Mononuclear cell (primary cell): ENCODE measurements around the gene WNK2. TPM values are rescaled to one million over a fixed set of nuclear protein-coding genes. Genes with fewer than 3 reads are reported as not detected.
"Not testable (repeated sequence)": the region's sequence is repeated elsewhere in the genome, so short reads cannot be mapped to it uniquely, and the experiment has no call there.

ENCODE experiments used
- H3K27me3 ChIP-seq: 2 replicates; pipeline ENCODE4 v1.6.0; 2011; ENCODE audit warnings: low read length, control low read depth; ENCODE audit not compliant: insufficient read depth
- H3K4me1 ChIP-seq: 2 replicates; pipeline ENCODE4 v1.5.1; 2011; ENCODE audit warnings: mild to moderate bottlenecking, low read length, control low read depth; ENCODE audit not compliant: insufficient read depth
- H3K4me3 ChIP-seq: 2 replicates; pipeline ENCODE4 v1.5.1; 2011; ENCODE audit warnings: mild to moderate bottlenecking, low read length, moderate library complexity
- H3K9me3 ChIP-seq: 2 replicates; pipeline ENCODE4 v1.5.1; 2011; ENCODE audit warnings: low read depth, mild to moderate bottlenecking, control low read depth, low read length
- total RNA-seq: library from RNA; depleted of rRNA; stranded (reverse); fragments of >200 nt; gene quantifications from one replicate; pipeline ENCODE4 v1.2.3, GENCODE V29; 2012

WNK2 gene
- total RNA-seq, 1 donor = 0.10 TPM

GRCh38 chr9:93316726-93317494, 133.0 kb downstream of the WNK2 start:
- Histone ChIP-seq H3K27me3 (peaks cover 31% of the 10 kb centered on the region), H3K4me1 (no peaks in the 10 kb centered on the region), H3K9me3 (no peaks in the 10 kb centered on the region), H3K4me3 (no peak overlapping the region)

- Histone ChIP-seq H3K9me3 (no peaks in the 10 kb centered on the region), H3K4me3 (no peak overlapping the region), H3K27me3 (peaks cover 24% of the 10 kb centered on the region), H3K4me1 (no peaks in the 10 kb centered on the region)
Observed at GRCh38 chr9:93317495-93318094, 133.7 kb downstream of the WNK2 start.

DNA sequence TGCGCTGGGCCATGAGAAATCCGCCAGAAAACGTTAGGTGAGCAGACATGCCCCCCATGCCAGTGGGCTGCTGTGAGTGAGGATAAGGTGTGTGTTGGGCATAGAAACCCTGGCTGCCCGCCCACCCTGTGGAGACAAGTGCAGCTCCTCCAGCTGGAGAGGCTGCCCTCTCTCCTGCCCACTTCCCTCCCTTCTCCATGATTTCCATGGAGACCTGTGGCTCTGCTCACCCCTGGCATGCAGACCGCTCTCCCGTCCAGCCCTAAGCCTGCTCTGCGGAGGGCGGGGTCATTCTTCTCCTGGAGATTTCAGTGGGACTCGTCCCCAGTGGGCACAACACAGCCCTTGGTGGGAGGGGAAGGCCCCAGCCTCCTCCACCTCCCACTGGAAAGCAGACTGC, 134.5 kb downstream of the WNK2 start:
- no peaks in the 10 kb centered on the region for H3K4me1 ChIP-seq
- H3K9me3 ChIP-seq = no peaks in the 10 kb centered on the region
- H3K27me3 ChIP-seq = peaks cover 19% of the 10 kb centered on the region
- no peak overlapping the region for H3K4me3 ChIP-seq

- Histone ChIP-seq H3K27me3 (peaks cover 19% of the 10 kb centered on the region), H3K9me3 (no peaks in the 10 kb centered on the region), H3K4me1 (no peaks in the 10 kb centered on the region), H3K4me3 (no peak overlapping the region)
Observed at GRCh38 chr9:93319301-93319991, 135.5 kb downstream of the WNK2 start.

- H3K9me3 ChIP-seq = no peaks in the 10 kb centered on the region
- H3K4me3 ChIP-seq = no peak overlapping the region
- H3K4me1 ChIP-seq = no peaks in the 10 kb centered on the region
- H3K27me3 ChIP-seq = peaks cover 19% of the 10 kb centered on the region
Observed at GRCh38 chr9:93319992-93320500, 136.1 kb downstream of the WNK2 start.

DNA sequence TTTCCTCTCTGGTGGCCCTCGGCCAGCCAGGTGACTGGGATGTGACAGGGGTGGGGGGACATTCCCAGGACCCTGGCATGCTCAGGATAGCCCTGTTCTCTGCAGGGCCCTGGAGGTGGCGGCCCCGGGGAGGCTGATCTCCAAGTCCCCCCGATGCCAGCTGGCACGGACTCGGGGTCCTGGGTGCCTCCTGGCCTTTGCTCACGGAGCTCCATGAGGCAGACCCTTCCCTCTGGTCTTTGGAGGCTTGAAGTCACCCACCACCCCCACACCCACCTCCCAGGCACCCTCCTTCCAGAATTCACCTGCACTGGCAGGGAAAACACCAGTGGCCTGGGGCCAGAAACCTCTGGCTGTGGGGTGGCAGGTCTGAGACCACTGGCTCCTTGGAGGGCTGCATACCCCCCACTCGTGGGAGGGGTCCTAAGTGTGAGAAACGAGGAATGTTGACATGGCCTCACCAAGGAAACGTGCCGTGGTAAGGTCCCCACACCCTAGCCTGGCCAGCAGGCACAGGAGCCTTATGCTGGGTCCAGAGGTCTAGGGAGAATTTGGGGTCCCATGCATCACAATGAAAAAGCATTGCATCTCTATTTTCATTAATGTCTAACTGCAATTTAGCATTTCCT, 136.8 kb downstream of the WNK2 start:
- Histone ChIP-seq H3K27me3 (peaks cover 19% of the 10 kb centered on the region), H3K4me3 (no peak overlapping the region), H3K9me3 (no peaks in the 10 kb centered on the region), H3K4me1 (no peaks in the 10 kb centered on the region)

- Histone ChIP-seq H3K4me3 (no peak overlapping the region), H3K9me3 (no peaks in the 10 kb centered on the region), H3K27me3 (peaks cover 17% of the 10 kb centered on the region), H3K4me1 (no peaks in the 10 kb centered on the region)
Observed at GRCh38 chr9:93321220-93321610, 137.3 kb downstream of the WNK2 start.

DNA sequence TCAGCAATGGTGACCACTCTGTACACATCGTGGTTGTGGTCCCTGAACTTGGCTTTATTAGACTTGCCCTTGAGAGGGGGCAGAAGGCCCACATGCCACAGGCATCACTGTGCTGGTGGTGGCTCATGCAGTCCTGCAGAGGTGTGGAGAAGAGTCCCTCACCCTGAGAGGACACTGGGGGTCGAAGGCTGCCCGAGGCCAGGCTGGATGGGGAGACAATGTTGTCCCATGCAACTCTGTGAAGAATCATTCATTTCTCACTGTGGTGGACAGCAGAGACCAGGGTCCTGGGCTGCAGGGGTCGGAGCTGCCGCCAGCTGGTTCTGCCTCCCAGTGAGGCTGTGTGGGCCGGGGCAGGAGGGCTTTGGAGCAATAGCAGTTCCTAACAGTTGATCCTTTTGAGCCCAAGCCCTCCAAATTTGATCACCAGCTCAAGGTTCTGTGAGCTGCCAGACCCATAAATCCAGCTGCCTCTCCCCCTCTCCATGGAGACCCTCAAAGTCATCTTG, 139.6 kb downstream of the WNK2 start:
- H3K4me3 ChIP-seq = not testable (repeated sequence)

GRCh38 chr9:93324191-93324834, 140.4 kb downstream of the WNK2 start:
- Histone ChIP-seq H3K4me1 (no peaks in the 10 kb centered on the region), H3K4me3 (no peak overlapping the region), H3K9me3 (no peaks in the 10 kb centered on the region), H3K27me3 (no peaks in the 10 kb centered on the region)

More for the DNA sequence above, 139.6 kb downstream of the WNK2 start:
- H3K27me3 ChIP-seq, H3K4me1 ChIP-seq, H3K9me3 ChIP-seq: not testable (repeated sequence)

DNA sequence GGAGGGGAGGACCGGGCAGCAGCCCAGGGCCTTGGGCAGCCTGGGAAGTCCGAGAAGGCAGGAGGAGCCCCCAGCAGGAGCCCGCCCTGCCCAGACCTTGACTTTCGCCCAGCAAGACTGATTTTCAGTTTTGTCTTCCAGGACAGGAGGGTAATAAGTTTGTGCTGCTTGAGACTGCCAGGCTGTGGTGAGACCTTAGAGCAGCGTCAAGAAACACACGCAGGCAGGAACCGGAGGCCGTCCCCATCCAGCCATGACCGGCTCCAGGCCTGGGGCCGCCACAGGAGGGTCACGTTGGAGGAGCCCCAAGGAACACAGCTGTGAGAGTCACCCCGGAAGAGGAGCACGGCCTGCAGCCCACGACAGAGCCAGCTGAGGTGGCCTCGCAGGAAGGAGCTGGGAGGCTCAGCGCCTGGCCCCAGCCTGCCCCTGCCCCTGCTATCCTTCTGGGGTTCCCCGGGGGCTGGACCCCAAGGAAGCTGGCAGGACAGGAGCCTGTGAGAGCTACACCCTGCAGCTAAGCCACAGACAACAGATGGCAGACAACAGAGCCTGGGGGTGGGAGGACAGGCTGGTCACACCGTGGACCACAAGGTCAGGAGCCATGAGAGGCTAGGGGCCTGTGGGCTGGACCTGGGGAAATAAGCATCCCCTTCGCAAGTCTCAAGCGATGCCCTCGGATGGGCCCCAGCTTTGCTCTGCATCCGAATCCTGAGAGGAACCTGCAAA, 141.5 kb downstream of the WNK2 start:
- Histone ChIP-seq H3K4me3 (no peak overlapping the region), H3K27me3 (no peaks in the 10 kb centered on the region), H3K9me3 (no peaks in the 10 kb centered on the region), H3K4me1 (no peaks in the 10 kb centered on the region)

DNA sequence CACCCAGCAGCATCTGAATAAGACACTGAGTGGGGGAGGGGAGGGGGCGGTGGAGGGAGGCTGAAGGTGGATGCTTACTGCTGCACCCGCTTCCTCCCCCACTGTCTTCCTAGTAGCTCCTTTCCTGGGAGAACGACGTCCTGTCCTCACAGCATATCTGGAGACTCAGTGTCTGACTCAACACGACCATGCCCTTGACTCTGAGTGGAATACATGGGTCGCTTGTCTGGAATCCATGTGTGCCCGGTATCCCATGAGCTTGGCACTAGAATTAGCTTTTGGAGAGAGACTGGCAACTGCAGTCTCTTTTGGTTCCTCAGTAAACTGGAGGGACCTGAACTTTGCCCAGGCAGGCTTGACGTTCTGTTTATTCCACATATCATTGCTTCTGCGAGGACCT, 142.1 kb downstream of the WNK2 start:
- no peaks in the 10 kb centered on the region for H3K4me1 ChIP-seq
- no peaks in the 10 kb centered on the region for H3K27me3 ChIP-seq
- H3K4me3 ChIP-seq = no peak overlapping the region
- H3K9me3 ChIP-seq = no peaks in the 10 kb centered on the region

- Histone ChIP-seq H3K4me3 (no peak overlapping the region), H3K27me3 (no peaks in the 10 kb centered on the region), H3K9me3 (no peaks in the 10 kb centered on the region), H3K4me1 (no peaks in the 10 kb centered on the region)
Observed at GRCh38 chr9:93326654-93327053, 142.7 kb downstream of the WNK2 start.

DNA sequence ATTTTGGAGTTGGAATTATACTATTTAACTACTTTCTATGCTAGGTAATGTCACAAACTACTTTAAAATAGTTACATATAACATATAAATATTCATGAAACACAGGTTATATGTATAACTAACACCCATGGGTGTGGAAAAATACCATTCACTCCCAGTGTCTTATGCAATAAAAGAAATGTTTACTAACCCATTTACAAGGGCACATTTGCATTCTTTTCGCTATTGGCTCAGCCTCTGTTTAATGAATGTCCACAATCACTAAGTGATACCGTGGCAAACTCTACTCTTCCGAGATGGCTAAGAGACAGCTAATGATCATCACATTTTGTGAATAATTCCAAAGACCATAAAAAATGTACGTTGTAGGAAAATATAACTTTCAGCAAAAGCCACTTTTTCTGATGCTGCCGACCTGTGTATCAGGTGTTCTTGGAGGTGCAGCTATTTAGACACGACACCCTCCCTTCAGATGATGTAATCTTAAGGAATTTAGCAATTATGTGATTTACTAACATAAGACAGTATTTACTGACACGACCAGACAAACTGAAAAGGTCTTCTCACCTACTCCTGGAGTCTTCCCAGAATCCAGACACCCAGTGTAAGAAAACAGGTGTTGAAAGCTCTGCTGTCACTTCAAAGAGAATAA, 145.8 kb downstream of the WNK2 start:
- Histone ChIP-seq H3K9me3 (no peaks in the 10 kb centered on the region), H3K4me3 (no peak overlapping the region), H3K27me3 (peaks cover 3% of the 10 kb centered on the region), H3K4me1 (no peaks in the 10 kb centered on the region)

DNA sequence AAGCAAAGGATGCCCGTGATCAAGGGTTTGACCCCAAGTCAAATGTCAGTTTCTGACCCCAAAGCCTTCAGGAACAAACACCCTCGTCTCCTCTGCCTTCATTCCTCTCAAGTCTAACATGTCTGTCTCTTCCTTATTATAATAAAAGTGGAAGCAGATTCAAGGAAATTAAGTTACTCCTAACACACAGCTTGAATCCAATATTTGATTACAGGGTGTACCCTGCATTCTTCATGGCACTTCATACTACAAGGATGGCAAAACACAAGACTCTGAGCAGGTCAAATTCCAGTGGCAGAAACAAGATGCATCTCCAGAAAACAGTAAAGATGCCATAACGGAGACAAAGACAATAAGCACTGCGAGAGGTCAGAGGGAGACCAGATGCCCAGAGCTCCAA, 148.4 kb downstream of the WNK2 start:
- Histone ChIP-seq H3K27me3 (peaks cover 3% of the 10 kb centered on the region), H3K9me3 (no peaks in the 10 kb centered on the region), H3K4me3 (no peak overlapping the region), H3K4me1 (no peaks in the 10 kb centered on the region)
